PFSK-1 (cell line): ENCODE data around the gene SLC4A3.

Source experiments
- POLR2AphosphoS5 ChIP-seq: IDR thresholded peaks from 2 replicates; pipeline ENCODE4 v1.6.1; 2012; ENCODE audit warnings: low read depth, mild to moderate bottlenecking, control low read depth, low read length, moderate library complexity
- SIN3A ChIP-seq: IDR thresholded peaks from 2 replicates; pipeline ENCODE4 v1.6.1; 2012; ENCODE audit warnings: mild to moderate bottlenecking, low read length, moderate library complexity, borderline replicate concordance; ENCODE audit not compliant: insufficient read depth
- TF ChIP-seq, protein P1 (sequence below), 2 experiments: IDR thresholded peaks; 2 replicates each; pipeline versions ENCODE4 v1.6.1 to v1.8.0; 2011 to 2012; ENCODE audit warnings: low read depth in 2 of 2, low read length in 2 of 2, control low read depth in 1 of 2, inconsistent platforms in 1 of 2, mild to moderate bottlenecking in 1 of 2, moderate library complexity in 1 of 2; ENCODE audit not compliant: insufficient read depth in 1 of 2

- TF ChIP-seq POLR2AphosphoS5, result no peak
- TF ChIP-seq, protein P1, sequence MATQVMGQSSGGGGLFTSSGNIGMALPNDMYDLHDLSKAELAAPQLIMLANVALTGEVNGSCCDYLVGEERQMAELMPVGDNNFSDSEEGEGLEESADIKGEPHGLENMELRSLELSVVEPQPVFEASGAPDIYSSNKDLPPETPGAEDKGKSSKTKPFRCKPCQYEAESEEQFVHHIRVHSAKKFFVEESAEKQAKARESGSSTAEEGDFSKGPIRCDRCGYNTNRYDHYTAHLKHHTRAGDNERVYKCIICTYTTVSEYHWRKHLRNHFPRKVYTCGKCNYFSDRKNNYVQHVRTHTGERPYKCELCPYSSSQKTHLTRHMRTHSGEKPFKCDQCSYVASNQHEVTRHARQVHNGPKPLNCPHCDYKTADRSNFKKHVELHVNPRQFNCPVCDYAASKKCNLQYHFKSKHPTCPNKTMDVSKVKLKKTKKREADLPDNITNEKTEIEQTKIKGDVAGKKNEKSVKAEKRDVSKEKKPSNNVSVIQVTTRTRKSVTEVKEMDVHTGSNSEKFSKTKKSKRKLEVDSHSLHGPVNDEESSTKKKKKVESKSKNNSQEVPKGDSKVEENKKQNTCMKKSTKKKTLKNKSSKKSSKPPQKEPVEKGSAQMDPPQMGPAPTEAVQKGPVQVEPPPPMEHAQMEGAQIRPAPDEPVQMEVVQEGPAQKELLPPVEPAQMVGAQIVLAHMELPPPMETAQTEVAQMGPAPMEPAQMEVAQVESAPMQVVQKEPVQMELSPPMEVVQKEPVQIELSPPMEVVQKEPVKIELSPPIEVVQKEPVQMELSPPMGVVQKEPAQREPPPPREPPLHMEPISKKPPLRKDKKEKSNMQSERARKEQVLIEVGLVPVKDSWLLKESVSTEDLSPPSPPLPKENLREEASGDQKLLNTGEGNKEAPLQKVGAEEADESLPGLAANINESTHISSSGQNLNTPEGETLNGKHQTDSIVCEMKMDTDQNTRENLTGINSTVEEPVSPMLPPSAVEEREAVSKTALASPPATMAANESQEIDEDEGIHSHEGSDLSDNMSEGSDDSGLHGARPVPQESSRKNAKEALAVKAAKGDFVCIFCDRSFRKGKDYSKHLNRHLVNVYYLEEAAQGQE (IDR thresholded peaks at IDR 0.05; ENCODE audit: insufficient read depth in 1 of 2, low read depth in 2 of 2, low read length in 2 of 2), result no peak
- no peak for TF ChIP-seq SIN3A
Measured at GRCh38 chr2:219636941-219637841, 9.8 kb downstream of the SLC4A3 start.
